Stimulated activated CD4-positive, alpha-beta T cell treated with anti-CD3 and anti-CD28 coated beads, TNF-alpha, amount 100 ng/mL, for 1 hour (primary cell): ENCODE data around the gene EML6.

Source experiments
- DNase-seq, 3 donors: peaks; one replicate each; pipeline ENCODE4 v3.0.0-alpha.2; 2020; ENCODE audit warnings: low read depth in 3 of 3, low spot score in 1 of 3

EML6 gene

GRCh38 chr2:54801352-54801751 is 77.9 kb downstream of the EML6 start:
- DNase-seq, result no peak

- DNase-seq, result no peak
Observed at GRCh38 chr2:54803783-54804751, 80.6 kb downstream of the EML6 start.

DNA sequence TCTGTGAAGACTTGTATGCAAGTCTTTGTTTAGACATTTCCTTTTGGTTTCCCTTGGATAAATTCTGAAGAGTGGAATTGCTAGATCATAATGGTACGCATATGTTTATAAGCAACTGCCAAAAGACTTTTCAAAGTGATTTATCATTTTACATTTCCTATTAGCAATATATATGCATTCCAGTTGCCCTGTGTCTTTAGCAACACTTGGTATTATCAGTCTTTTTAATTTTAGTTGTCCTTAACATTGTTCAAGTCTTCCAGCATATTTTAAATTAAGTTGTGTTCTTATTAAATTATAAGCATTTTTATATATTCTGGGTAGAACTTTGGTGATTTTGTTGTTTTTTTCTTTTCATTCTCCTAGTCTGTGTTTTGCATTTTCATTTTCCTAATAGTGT is 81.8 kb downstream of the EML6 start:
- DNase-seq, result no peak

GRCh38 chr2:54806975-54807374 is 83.5 kb downstream of the EML6 start:
- no peak for DNase-seq

GRCh38 chr2:54808661-54809060 is 85.2 kb downstream of the EML6 start:
- DNase-seq, result no peak

DNA sequence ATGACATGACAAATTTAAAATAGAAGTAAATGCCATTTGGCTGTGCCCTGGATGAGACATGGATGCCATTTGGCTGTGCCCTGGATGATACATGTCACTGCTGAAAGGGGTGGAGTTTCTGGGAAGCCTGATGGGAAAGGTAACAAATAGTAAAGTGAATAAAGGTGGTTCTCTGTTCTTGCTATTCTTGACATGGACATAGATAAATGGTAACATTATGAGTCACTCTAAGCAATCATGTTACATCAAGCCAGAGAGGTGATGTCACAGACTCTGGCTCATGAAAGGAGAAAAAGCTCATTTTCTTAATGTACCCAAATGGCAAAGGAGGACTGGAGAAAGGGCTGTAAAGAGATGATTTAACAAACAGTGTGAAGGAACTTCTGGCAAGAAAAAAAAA is 86.4 kb downstream of the EML6 start:
- no peak for DNase-seq

DNA sequence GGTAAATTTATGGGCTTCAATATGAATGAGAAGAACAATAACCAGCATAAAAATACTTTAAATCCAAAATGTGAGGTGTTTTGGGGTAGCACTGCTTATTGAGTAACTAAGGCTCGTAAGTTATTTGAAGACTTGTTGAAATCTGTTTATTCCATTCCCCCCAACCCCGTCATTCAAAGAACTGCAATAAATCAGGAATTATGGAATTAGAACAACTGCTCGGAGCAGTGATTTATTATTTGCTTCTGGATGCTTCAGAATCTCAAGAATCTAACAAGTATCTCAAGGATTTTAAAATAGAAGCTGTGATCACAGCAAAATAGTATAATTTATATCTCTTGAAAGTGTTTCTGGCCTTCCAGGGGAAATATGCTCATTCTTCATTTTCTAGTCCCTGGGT is 86.8 kb downstream of the EML6 start:
- DNase-seq, result no peak

- DNase-seq, result no peak
Observed at GRCh38 chr2:54813584-54813983, 90.1 kb downstream of the EML6 start.

DNA sequence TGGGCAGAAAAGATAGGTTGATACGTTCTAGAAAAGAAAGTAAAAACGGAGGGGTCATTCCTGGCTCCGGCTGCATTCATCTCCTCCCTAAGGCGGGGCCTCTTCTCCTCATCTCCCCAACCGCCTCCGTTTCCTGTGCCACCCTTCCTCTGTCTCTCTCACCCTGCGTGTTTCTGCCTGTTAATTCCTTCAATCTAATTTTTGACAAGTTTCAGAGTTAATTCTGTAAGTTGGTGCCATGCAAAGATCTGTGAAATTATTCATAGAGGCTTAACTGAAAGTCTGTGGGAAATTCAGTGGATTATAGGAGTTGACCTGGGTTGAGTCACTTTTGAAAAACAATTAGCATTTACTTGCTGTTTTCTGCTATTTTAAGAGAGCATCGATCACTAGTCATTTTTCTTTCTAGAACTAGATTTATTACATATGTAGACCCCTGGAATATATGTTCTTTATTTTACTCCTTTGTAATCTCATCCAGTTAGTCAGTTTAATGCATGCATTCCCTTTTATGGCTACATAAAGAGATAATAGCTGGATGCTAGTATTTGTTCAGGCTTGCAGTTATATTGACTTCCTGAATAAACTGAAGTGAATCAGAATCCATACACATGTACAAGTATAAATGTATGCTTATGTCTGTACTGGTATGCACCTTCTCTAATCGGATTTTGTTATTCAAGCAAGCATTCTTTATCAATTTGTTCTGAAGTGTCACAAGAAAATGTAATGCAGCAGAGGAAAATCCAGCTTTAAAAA is 91.1 kb downstream of the EML6 start:
- no peak for DNase-seq

- DNase-seq, result no peak
Observed at GRCh38 chr2:54815148-54815539, 91.7 kb downstream of the EML6 start.

DNA sequence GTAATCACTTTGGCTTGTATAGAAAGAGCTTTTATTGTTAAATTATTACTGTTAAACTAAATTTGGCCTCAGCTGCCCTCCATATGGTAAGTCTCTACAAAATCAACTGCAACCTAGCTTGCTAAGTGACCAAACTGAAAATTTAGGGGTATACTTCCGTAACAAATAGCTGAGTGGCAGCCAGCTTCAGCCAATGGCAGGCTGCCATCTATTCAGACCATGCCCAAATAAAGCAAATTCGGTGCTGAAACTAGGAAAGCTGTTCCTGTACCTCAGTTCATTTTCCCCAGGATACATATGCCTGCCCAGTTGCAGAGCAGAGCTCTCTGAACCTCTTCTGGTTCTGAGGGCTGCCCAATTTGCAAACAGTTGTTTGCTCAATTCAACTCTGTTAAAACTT is 94.8 kb downstream of the EML6 start:
- no peak for DNase-seq

GRCh38 chr2:54820558-54820957 is 97.1 kb downstream of the EML6 start:
- DNase-seq, result no peak

DNA sequence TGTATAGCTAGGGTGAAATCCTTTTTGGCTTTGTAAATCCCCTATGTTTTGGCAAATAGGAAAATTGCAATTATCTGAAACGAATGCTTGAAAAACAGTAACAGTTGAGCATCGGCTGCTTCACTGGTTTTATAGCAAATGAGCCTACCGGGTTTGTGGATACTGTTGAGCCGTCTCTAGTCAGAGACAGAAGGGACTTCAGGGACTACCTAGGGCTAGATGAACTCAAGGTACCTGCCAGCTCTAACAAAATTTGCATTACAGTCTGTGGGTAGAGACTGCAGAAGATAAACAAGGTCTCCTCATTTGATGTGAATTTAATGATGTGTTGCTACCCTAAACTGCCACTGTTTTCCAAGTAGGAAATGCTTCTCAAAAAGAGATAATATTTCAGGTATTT is 101.1 kb downstream of the EML6 start:
- DNase-seq, result no peak

- no peak for DNase-seq
Observed at GRCh38 chr2:54830546-54830945, 107.1 kb downstream of the EML6 start.

DNA sequence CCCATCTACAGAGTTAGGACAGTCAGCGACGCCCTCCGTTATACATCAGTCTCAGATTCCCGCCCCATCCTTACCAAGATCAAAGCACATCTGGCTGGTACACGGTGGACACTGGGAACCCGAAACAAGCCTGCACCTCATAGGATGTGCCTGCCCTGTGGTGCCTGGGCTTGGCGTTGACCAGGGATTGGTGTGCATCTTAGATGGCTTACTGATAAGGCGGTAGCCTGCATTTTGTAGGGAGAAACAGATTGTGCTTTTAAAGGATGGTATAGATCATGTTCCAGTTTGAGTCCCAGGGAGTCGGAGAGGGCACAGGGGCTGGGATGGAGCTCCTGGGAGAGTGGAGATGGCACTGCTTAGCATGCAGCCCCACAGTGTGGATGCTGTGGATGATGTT is 108.0 kb downstream of the EML6 start:
- DNase-seq, result no peak

GRCh38 chr2:54834721-54835120 is 111.3 kb downstream of the EML6 start:
- no peak for DNase-seq

DNA sequence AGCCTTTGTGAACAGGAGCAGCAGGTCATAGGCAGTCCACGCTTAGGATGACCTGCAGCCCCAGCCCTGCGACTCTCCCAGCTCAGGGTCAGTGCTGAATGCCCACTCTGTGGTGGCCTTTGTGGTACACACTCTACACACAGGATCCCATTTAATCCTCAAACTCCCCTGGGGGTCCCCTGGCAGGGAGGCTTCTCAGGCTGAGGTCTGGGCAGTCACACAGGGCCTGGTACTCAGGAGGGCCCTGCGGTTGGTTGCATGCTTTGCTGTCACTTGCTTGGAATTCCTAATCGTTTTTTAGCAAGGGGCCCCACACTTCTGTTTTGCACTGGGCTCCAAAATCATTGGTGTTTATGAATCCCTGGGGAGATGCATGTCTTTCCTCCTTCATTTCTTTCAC is 113.0 kb downstream of the EML6 start:
- DNase-seq, result no peak

GRCh38 chr2:54838585-54839035 is 115.1 kb downstream of the EML6 start:
- DNase-seq, result peak; percentile 9 to 44 (median 37)

DNA sequence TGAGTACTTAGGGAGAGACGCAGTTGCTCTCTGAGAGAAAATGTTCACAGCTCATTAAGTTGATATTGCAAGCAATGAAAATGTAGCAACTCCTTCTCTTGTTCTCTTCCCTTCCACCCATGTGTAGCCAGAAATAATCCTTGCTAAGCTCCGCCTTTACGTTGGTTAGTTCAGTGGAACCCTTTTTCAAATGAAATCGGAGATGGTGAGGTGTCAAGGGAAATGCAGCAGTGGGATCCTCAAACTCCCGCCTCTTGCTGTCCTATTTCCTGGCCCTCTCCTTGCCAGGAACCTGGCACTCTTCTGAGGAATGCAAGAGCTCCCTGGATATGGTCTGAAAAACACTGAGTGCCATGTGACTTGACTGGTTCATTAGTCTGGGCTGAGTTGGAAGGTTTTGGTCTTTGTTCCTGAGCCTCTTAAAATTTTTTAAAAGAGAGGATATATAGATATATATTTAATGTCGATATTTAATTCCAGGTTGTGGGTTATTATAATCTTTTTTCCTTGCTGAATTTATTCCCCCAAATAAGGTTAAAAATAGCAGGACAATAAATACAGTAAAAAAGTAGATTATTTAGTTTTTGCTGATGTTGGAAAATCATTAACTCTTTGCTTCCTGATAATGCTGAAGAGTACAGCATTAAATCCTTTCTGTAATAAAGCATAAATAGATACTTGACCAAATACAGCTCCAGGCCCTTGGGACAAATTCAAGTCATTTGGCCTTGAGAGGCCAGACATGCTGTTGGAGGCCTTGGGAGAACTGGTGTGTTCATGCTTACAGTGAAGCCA is 116.2 kb downstream of the EML6 start:
- no peak for DNase-seq

GRCh38 chr2:54840559-54841468 is 117.4 kb downstream of the EML6 start:
- DNase-seq, result no peak
